Measurements from ENCODE around the gene CREBRF. TPM values are rescaled to one million over a fixed set of nuclear protein-coding genes. Genes with fewer than 3 reads are reported as not detected.
A peak's percentile ranks its signal among the peaks of the same experiment; 100 is the strongest.

The CREBRF gene
- polyA plus RNA-seq, 2 of the 4 experiments (the other 2 are of a cell fraction), result 1.8 to 7.2 TPM

DNA sequence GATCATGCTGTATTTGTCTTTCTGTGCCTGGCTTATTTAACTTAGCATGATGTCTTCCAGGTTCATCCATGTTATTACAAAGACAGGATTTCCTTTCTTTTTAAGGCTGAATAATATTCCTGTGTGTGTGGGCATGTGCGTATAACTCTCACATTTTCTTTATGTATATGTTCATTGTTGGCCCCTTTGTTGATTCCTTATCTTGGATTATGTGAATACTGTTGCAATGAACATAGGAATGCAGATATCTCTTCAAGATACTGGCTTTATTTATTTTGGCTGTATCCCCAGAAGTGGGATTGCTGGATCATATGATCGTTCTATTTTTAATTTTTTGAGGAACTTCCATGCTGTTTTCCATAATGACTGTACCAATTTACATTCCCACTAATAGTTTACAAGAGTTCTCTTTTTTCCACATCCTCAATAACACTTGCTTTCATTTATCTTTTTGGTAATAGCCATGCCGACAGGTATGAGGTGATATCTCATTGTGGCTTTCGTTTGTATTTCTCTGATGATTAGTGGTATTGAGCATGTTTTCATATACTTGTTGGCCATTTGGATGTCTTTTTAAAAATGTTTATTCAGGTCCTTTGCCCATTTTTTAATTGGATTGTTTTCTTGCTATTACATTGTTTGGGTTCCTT lies 38.0 kb downstream of the CREBRF start:
- DNase-seq (ENCODE audit: low read depth in 1 of 2, low spot score in 1 of 2), result peak in 1 of 2 experiments; percentile 59
- Histone ChIP-seq H3K4me1 (peaks cover 17% of the 10 kb centered on the region), H3K9me3 (no peaks in the 10 kb centered on the region), H3K4me3 (no peak overlapping the region), H3K27ac (peak overlapping the region in 1 of 2 experiments; percentile 44; a peak in 2 of 6 replicates), H3K4me2 (peak overlapping the region; percentile 56)
- peak; percentile 59 to 90; a peak in 4 of 6 replicates for ATAC-seq
- POLR2A ChIA-PET, result no interaction called here
- peak; percentile 28 for FAIRE-seq
- CTCF ChIA-PET, result no interaction called here
- WGBS (ENCODE audit: missing lambda C conversion rate), result 35% methylated on average over 4 of the region's 4 CpGs
- no peak for TF ChIP-seq RFX5 (IDR thresholded peaks at IDR 0.05)
- TF ChIP-seq CEBPB (IDR thresholded peaks at IDR 0.05), result peak in 1 of 2 experiments; percentile 56; a peak in 2 of 4 replicates
- no peak for TF ChIP-seq NFE2L2 (conservative IDR thresholded peaks at IDR 0.05; ENCODE audit: low read length)
- TF ChIP-seq, protein P1, sequence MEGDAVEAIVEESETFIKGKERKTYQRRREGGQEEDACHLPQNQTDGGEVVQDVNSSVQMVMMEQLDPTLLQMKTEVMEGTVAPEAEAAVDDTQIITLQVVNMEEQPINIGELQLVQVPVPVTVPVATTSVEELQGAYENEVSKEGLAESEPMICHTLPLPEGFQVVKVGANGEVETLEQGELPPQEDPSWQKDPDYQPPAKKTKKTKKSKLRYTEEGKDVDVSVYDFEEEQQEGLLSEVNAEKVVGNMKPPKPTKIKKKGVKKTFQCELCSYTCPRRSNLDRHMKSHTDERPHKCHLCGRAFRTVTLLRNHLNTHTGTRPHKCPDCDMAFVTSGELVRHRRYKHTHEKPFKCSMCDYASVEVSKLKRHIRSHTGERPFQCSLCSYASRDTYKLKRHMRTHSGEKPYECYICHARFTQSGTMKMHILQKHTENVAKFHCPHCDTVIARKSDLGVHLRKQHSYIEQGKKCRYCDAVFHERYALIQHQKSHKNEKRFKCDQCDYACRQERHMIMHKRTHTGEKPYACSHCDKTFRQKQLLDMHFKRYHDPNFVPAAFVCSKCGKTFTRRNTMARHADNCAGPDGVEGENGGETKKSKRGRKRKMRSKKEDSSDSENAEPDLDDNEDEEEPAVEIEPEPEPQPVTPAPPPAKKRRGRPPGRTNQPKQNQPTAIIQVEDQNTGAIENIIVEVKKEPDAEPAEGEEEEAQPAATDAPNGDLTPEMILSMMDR (IDR thresholded peaks at IDR 0.05), result no peak
- no peak for TF ChIP-seq POLR2AphosphoS2 (conservative IDR thresholded peaks at IDR 0.05; ENCODE audit: low read length)
- no peak for TF ChIP-seq RAD21 (conservative IDR thresholded peaks at IDR 0.05 in 1 of 2, IDR thresholded peaks at IDR 0.05 in 1 of 2)
- peak; percentile 98; the same call in 1 of the 2 replicates for TF ChIP-seq FOXS1 (CRISPR knock-in tag; IDR thresholded peaks at IDR 0.05)
- TF ChIP-seq KDM1A (IDR thresholded peaks at IDR 0.05; ENCODE audit: low read depth), result no peak
- no peak for TF ChIP-seq SMC3 (IDR thresholded peaks at IDR 0.05)
- no peak for TF ChIP-seq EP300 (IDR thresholded peaks at IDR 0.05)
- no peak for TF ChIP-seq HOXB13 (CRISPR knock-in tag; IDR thresholded peaks at IDR 0.05; ENCODE audit: low read depth)
- TF ChIP-seq, protein P2, sequence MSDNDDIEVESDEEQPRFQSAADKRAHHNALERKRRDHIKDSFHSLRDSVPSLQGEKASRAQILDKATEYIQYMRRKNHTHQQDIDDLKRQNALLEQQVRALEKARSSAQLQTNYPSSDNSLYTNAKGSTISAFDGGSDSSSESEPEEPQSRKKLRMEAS (IDR thresholded peaks at IDR 0.05), result no peak
- no peak for TF ChIP-seq FOSB (CRISPR knock-in tag; IDR thresholded peaks at IDR 0.05)
- TF ChIP-seq HOXA7 (CRISPR knock-in tag; IDR thresholded peaks at IDR 0.05), result no peak
- TF ChIP-seq, protein P3, sequence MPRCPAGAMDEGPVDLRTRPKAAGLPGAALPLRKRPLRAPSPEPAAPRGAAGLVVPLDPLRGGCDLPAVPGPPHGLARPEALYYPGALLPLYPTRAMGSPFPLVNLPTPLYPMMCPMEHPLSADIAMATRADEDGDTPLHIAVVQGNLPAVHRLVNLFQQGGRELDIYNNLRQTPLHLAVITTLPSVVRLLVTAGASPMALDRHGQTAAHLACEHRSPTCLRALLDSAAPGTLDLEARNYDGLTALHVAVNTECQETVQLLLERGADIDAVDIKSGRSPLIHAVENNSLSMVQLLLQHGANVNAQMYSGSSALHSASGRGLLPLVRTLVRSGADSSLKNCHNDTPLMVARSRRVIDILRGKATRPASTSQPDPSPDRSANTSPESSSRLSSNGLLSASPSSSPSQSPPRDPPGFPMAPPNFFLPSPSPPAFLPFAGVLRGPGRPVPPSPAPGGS (IDR thresholded peaks at IDR 0.05), result no peak
- TF ChIP-seq BHLHE40 (IDR thresholded peaks at IDR 0.05; ENCODE audit: low read depth, low read length), result no peak
- peak; percentile 94 for TF ChIP-seq GATA3 (IDR thresholded peaks at IDR 0.05; ENCODE audit: borderline replicate concordance)
- no peak for TF ChIP-seq SREBF2 (IDR thresholded peaks at IDR 0.05)
- TF ChIP-seq, protein P4, sequence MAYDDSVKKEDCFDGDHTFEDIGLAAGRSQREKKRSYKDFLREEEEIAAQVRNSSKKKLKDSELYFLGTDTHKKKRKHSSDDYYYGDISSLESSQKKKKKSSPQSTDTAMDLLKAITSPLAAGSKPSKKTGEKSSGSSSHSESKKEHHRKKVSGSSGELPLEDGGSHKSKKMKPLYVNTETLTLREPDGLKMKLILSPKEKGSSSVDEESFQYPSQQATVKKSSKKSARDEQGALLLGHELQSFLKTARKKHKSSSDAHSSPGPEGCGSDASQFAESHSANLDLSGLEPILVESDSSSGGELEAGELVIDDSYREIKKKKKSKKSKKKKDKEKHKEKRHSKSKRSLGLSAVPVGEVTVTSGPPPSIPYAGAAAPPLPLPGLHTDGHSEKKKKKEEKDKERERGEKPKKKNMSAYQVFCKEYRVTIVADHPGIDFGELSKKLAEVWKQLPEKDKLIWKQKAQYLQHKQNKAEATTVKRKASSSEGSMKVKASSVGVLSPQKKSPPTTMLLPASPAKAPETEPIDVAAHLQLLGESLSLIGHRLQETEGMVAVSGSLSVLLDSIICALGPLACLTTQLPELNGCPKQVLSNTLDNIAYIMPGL (CRISPR knock-in tag; IDR thresholded peaks at IDR 0.05; ENCODE audit: borderline replicate concordance), result no peak
- no peak for TF ChIP-seq ZFP36 (IDR thresholded peaks at IDR 0.05; ENCODE audit: borderline replicate concordance, partially characterized antibody)
- no peak for TF ChIP-seq FOSL2 (IDR thresholded peaks at IDR 0.05)
- TF ChIP-seq FOSL2 (CRISPR knock-in tag; IDR thresholded peaks at IDR 0.05), result peak; percentile 49
- TF ChIP-seq NR3C1 (IDR thresholded peaks at IDR 0.05), result no peak
- TF ChIP-seq JUN (IDR thresholded peaks at IDR 0.05), result no peak
- TF ChIP-seq, protein P5, sequence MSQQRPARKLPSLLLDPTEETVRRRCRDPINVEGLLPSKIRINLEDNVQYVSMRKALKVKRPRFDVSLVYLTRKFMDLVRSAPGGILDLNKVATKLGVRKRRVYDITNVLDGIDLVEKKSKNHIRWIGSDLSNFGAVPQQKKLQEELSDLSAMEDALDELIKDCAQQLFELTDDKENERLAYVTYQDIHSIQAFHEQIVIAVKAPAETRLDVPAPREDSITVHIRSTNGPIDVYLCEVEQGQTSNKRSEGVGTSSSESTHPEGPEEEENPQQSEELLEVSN (IDR thresholded peaks at IDR 0.05; ENCODE audit: borderline replicate concordance, low read depth), result no peak
- no peak for TF ChIP-seq ZC3H11A (IDR thresholded peaks at IDR 0.05)
- TF ChIP-seq, protein P6, sequence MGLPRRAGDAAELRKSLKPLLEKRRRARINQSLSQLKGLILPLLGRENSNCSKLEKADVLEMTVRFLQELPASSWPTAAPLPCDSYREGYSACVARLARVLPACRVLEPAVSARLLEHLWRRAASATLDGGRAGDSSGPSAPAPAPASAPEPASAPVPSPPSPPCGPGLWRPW (IDR thresholded peaks at IDR 0.05), result no peak
